Measurements from ENCODE around the gene WEE1.

DNA sequence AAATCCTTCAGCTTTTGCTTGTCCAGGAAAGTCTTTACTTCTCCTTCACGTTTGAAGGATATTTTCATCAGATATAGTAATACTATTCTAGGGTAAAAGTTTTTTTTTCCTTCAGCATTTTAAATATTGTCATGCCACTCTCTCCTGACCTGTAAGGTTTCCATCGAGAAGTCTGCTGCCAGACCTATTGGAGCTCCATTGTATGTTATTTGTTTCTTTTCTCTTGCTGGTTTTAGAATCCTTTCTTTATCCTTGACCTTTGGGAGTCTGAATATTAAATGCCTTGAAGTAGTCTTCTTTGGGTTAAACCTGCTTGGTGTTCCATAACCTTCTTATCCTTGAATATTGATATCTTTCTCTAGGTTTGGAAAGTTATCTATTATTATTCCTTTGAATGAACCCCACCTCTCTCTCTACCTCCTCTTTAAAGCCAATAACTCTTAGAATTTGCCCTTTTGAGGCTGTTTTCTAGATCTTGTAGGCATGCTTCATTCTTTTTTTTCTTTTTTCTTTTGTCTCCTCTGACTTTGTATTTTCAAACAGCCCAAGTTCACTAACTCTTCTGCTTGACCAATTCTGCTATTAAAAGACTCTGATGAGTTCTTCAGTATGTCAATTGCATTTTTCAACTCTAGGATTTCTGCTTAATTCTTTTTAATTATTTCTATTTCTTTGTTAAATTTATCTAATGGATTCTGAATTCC is 12.0 kb upstream of the WEE1 start:
- TF ChIP-seq POLR2A (IDR thresholded peaks at IDR 0.05; ENCODE audit: low read length) = no peak
- no peak for TF ChIP-seq GATA1 (IDR thresholded peaks at IDR 0.05; ENCODE audit: low read depth, low read length)

Measured in erythroblast (primary cell).